ENCODE measurements around the gene UBAC2.

UBAC2 gene

DNA sequence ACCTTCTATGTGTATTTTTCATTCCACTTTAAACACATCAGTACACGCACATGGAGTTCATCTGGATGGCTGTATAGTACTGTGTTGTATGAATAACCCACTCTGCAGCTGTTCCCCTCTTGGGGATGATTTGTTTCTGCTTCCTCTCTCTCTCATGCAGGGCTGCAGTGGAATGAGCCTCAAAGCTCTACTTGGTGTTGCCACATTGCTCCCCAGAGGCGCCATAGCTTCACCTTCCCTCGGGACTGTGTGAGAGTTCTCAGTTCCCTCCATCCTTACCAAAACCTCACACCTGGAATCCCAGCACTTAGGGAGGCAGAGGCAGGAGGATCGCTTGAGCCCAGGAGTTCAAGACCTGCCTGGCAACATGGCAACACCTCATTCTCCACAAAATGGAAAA lies 134.9 kb downstream of the UBAC2 start:
- TF ChIP-seq, protein P1, sequence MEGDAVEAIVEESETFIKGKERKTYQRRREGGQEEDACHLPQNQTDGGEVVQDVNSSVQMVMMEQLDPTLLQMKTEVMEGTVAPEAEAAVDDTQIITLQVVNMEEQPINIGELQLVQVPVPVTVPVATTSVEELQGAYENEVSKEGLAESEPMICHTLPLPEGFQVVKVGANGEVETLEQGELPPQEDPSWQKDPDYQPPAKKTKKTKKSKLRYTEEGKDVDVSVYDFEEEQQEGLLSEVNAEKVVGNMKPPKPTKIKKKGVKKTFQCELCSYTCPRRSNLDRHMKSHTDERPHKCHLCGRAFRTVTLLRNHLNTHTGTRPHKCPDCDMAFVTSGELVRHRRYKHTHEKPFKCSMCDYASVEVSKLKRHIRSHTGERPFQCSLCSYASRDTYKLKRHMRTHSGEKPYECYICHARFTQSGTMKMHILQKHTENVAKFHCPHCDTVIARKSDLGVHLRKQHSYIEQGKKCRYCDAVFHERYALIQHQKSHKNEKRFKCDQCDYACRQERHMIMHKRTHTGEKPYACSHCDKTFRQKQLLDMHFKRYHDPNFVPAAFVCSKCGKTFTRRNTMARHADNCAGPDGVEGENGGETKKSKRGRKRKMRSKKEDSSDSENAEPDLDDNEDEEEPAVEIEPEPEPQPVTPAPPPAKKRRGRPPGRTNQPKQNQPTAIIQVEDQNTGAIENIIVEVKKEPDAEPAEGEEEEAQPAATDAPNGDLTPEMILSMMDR (IDR thresholded peaks at IDR 0.05; ENCODE audit: low read depth, low read length) = no peak
- DNase-seq (ENCODE audit: low read depth in 2 of 2) = peak in 1 of 2 donors; percentile 33
- H3K4me3 ChIP-seq (replicated peaks in 1 of 2; ENCODE audit: low read depth in 2 of 2, low read length in 2 of 2) = no peak overlapping the region

DNA sequence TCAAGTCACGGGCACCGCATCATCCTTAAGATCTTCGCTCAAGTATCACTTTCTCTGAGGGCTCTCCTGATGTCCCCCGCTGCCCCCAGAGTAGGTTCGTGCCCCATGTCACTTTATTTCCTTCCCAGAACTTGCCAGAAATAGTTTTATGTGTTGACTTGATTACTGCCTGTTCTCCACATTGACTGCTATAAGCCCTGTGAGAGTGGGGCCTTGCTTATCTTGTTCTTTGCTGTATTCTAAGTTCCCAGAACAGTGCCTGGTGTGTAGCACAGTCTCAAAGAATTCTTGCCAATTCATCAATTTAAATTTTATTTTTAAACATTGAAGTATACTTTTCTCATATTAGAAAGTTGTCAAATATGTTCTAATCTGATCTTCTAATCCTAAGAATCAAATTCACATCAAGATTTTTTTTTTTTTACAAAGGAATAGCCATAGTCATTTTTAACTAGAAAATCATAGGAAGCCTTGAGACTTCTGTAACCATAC lies 138.6 kb downstream of the UBAC2 start:
- TF ChIP-seq, protein P1 (IDR thresholded peaks at IDR 0.05; ENCODE audit: low read depth, low read length) = no peak
- H3K4me3 ChIP-seq (replicated peaks in 1 of 2; ENCODE audit: low read depth in 2 of 2, low read length in 2 of 2) = no peak overlapping the region
- DNase-seq (ENCODE audit: low read depth in 2 of 2) = no peak

DNA sequence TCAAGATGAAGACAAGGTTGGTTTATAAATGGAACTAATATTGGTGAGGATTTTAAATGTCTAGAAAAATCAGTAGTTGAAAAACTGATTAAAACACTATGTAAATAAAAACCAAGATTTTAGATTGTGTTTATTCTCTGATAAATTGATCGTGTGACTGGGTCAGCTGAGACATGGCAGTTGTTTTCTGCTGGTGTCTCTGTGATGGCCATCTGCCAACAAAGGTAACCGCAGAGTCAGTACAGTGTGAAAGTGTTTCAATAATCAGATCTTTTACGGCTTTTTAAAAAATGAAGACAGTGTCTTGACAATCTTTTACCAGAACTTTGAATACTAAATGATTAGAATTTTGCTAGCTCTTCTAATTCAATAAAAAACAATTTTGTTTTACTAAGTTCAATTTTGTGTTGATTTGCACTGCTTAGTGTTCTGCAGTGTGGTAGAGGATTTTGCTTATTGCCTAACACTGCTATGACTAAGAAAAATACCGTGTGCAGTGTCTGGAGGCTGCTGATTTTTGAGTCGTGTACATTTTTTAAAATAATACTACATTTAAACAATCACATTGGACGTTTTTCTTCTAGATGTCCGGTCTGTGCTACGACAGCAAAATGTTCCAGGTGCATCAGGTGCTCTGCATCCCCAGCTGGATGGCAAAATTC lies 139.2 kb downstream of the UBAC2 start:
- H3K4me3 ChIP-seq (replicated peaks in 1 of 2; ENCODE audit: low read depth in 2 of 2, low read length in 2 of 2) = no peak overlapping the region
- TF ChIP-seq, protein P1 (IDR thresholded peaks at IDR 0.05; ENCODE audit: low read depth, low read length) = no peak
- peak; percentile 54 to 64 for DNase-seq (ENCODE audit: low read depth in 2 of 2)

DNA sequence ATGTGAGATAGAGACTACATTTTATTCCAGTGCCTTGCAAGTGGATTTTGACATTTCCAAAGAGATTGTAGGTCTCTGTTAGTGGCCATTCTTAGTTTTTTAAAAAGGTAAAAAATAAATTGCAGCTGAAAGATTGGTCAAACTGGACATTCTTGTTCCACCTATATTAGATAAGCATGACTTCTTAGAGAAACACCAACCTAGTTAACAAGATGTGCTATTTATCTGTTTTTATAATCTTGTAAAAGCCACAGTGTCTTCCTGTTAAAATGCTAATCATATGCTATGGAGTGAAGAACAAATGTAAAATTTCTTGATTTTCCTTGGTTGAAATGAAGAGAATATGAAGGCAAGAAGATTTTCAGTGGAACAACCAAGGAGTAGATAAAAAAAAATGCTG lies 140.0 kb downstream of the UBAC2 start:
- no peak for DNase-seq (ENCODE audit: low read depth in 2 of 2)
- TF ChIP-seq, protein P1 (IDR thresholded peaks at IDR 0.05; ENCODE audit: low read depth, low read length) = no peak
- no peak overlapping the region for H3K4me3 ChIP-seq (replicated peaks in 1 of 2; ENCODE audit: low read depth in 2 of 2, low read length in 2 of 2)

DNA sequence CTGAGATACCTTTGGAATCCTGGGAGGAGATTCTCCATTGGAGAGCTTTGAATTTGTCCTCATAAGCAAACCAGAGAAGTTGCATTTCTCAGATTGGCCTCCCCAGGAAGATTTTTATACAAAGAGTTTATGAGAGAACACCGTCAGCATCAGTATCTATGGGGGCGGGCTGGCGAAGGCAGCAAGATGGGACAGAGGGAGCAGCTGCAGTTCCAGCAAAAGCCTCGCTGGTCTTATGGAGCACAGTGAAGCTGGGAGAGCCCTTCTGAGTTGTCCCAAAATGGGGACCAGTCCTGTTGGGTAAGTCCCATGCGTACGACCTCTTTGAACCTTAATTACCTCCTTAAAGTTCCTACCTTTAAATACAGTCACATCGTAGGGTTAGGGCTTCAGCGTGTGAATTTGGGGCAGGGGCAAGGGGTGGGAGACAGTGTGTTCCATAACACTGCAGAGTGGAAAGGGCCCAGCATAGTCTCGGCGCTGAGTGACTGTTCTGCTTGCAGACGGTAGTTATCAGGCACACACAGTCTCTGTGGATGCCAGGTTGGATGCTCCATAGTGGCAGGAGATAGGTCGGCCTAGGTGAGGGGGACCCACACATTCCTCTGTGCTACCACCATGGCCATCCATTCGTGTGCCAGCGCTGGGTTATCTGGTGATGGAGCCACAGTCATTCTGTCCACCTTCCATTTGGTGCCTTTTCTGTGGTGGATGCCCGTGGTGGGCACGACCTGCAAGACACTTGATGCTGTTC lies 141.5 kb downstream of the UBAC2 start:
- TF ChIP-seq, protein P1 (IDR thresholded peaks at IDR 0.05; ENCODE audit: low read depth, low read length) = no peak
- no peak for DNase-seq (ENCODE audit: low read depth in 2 of 2)
- H3K4me3 ChIP-seq (replicated peaks in 1 of 2; ENCODE audit: low read depth in 2 of 2, low read length in 2 of 2) = no peak overlapping the region

DNA sequence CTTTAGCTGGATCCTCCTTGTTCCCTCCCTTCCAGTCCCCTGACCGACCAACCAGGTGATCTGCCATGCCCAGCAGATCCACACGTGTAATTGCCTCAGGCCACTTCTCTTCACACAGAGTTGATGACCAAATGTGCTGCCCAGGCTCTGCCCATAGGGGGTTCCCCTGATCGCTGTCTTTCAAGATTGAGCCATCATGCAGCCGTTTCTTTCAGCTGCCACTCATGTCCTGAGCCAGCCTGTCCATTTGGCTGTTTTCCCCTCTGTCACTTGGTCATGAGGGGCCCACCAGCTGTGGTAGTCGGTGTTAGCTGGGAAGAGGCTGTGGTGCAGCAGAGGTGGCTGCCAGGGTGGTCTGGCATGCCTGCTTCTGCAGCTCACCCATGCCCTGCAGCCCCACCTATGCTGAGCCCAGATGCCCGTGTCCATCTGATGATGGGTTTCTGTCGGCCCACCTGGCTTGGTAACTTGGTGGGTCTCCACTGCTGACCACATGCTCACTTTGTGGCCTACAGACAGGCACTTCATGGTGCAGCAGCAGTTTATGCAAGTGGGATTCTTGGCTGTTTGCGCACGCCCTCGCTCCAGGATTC lies 142.2 kb downstream of the UBAC2 start:
- DNase-seq (ENCODE audit: low read depth in 2 of 2) = no peak
- TF ChIP-seq, protein P1 (IDR thresholded peaks at IDR 0.05; ENCODE audit: low read depth, low read length) = no peak
- H3K4me3 ChIP-seq (replicated peaks in 1 of 2; ENCODE audit: low read depth in 2 of 2, low read length in 2 of 2) = no peak overlapping the region

All from cardiac fibroblast (primary cell).